NCI-H128 (cell line): ENCODE results near the gene HSD17B8.
"Not testable (repeated sequence)": the region's sequence is repeated elsewhere in the genome, so short reads cannot be mapped to it uniquely, and the experiment has no call there.

Experiments used
- DNase-seq: peaks from one replicate; lab custom pipeline; 2025; ENCODE audit not compliant: unreplicated experiment; lab: John Stamatoyannopoulos, UW

HSD17B8 gene

GRCh38 chr6:33205191-33206026 is 954 bp downstream of the HSD17B8 start:
- no peak for DNase-seq

DNA sequence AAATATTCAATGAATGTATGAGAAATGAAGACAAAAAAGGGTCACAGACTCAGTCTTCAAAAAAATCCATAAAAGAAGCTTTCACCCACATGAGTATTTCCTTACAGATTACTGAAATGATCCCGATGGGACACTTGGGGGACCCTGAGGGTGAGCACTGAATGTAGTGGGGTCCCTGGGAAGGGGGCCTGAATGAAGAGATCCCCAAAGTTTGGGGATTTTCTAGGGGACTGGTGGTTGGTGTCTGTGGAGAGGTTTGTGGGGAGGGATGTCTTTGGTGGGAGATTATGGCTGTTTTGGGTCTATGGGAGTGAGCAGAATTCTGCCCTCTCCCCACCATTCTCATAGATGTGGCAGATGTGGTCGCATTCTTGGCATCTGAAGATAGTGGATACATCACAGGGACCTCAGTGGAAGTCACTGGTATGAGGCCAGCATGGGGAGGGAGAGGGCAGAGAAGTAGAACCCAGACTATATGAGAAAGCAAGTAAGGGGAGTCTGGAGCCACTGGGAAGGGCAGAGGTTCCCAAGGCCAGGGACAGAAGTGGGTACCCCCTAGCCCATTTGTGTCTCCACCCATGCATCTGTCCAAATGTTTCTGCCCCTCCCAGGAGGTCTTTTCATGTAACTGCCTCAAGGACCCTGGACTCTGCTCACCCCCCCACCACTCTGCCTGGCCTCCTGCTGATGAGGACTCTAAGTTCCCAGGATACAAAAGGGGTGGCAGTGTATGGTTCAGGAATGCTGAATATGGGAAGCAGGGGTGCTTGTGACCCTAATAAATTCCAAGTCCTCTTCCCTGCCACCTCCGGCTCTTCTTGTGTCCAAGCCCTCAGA is 1.8 kb downstream of the HSD17B8 start:
- DNase-seq = no peak

GRCh38 chr6:33206864-33207551 is 2.6 kb downstream of the HSD17B8 start:
- no peak for DNase-seq

GRCh38 chr6:33207552-33208090 is 3.2 kb downstream of the HSD17B8 start:
- no peak for DNase-seq

DNA sequence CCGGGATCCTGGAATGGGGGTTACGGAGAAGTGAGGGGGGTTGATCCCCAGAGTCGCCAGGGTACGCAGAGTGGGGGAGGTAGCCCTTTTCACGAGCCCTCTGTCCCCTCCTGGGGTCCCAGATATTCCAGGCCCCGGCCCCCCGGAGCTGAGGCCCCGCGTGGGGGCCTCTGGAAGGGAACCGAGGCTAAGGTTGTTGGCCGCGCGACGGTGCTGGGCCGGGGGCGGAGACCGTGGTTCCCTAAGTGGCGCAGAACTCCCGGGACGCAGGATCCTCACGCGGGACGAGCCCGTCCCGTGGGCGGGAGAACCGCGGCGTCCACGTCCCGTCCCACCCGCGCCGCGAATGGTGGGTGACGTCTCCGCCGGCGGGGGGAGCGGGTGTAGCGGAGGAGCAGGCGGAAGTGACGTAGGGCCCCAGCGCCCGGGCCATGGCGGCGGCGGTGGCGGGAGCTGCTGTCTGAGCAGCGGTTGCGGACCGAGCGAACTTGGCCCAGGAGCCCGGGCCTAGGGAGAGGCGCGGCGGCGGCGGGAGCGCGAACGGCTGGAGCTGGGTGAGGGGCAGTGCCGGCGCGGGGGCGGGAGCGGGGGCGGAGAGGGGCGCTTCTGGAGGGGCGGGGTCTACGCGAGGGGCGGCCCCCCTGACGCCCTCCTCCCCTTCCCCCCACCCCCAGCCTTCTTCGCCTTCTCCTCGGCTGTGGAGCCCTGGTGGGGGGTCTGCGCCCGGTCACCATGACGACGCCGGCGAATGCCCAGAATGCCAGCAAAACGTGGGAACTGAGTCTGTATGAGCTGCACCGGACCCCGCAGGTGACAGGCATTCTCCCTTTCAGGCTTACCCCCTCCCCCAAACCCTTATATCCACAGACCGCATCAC is 3.9 kb downstream of the HSD17B8 start, which contains the start of gene RING1:
Gene RING1 (plus strand): TSS at position 410 of the 877 bp plus-strand sequence. CDS start 323 bp downstream, at position 733.
- no peak for DNase-seq

DNA sequence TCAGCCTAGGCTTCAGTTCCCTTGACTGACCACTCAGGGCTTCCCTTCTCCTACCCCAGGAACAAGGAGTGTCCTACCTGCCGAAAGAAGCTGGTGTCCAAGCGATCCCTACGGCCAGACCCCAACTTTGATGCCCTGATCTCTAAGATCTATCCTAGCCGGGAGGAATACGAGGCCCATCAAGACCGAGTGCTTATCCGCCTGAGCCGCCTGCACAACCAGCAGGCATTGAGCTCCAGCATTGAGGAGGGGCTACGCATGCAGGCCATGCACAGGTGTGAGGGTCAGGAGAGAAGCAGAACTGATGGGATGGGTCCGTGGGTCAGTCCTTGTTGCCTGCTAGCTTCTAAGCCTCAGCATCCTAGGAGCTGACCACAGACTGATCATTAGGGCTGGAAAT is 5.4 kb downstream of the HSD17B8 start:
- DNase-seq = no peak

GRCh38 chr6:33211136-33211535 is 6.7 kb downstream of the HSD17B8 start:
- no peak for DNase-seq

DNA sequence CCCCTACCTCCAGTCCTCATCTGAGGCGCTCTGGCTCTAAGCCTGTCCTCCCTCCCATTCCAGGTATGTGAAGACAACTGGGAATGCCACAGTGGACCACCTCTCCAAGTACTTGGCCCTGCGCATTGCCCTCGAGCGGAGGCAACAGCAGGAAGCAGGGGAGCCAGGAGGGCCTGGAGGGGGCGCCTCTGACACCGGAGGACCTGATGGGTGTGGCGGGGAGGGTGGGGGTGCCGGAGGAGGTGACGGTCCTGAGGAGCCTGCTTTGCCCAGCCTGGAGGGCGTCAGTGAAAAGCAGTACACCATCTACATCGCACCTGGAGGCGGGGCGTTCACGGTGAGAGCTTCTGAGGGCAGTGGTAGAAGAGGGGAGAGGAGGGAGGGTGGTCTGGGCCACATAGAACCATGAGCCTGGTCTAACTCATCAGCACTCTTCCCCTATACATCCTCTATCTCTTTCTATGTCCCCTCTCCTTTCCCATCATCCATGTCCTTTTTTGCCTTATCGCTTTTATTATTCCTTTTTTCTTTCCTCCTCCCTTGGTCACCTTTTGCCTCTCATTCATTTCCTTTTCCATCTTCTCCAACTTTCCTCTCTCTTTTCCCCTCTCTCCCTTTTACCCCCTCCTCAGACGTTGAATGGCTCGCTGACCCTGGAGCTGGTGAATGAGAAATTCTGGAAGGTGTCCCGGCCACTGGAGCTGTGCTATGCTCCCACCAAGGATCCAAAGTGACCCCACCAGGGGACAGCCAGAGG is 7.4 kb downstream of the HSD17B8 start:
- DNase-seq = no peak

GRCh38 chr6:33212857-33213165 is 8.4 kb downstream of the HSD17B8 start:
- no peak for DNase-seq

GRCh38 chr6:33213166-33213988 is 8.9 kb downstream of the HSD17B8 start:
- DNase-seq = no peak

DNA sequence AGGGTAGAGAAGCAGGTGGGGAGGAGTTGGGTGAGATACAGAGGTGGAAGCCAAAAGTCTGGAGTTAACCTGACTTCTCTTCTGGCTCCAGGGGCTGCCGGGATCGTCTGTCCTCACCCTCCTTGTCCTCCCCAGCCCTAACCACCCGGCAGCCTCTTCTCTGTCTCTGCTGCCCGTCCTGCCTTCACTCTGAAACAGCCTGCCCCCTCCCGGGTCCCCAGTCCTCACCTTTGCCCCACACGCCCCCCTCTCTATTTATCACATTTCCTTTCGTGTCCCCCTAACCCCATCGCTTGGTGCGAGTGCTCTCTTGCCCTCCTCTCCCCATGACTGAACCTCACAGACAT is 9.5 kb downstream of the HSD17B8 start:
- no peak for DNase-seq

- DNase-seq = no peak
These were observed 11.0 kb downstream of the HSD17B8 start for GRCh38 chr6:33215271-33216116.

GRCh38 chr6:33216117-33216649 is 11.7 kb downstream of the HSD17B8 start:
- no peak for DNase-seq

- DNase-seq = no peak
These were observed 12.8 kb downstream of the HSD17B8 start for GRCh38 chr6:33217246-33217645.

DNA sequence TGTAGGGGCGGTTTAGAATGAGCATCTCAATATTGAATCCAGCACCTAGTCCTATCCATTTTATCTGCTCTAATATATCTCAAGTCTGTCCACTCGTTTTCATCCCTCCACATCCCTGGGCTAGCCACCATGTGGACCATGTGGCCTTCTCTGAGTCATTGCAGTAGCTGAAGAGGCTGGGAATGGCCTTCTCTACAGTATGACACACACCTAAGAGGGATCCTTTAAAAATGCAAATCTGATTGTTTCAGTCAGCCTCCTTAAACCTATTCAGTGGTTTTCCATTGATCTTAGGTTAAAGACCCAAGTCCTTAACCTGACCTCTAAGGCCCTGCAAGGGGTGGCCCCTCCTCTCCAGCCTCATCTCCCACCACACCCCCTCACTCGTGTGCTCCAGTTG is 13.2 kb downstream of the HSD17B8 start:
- no peak for DNase-seq

DNA sequence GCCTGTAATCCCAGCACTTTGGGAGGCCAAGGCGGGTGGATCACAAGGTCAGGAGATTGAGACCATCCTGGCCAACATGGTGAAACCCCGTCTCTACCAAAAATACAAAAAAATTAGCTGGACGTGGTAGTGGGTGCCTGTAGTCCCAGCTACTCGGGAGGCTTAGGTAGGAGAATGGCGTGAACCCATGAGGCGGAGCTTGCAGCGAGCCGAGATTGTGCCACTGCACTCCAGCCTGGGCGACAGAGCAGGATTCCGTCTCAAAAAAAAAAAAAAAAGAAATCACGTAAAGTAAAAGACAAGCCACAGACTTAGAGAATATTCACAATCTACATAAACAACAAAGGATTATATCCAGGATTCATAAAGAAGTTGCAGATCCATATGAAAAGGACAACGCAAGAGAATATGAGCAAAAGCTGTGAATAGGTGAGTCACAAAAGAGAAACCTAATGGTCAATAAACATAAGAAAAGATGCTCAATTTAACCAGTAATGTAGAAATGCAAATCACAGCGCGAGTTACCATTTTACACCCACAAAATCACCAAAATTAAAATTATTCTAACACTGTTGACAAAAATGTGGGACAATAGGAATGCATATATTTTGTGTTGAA is 22.2 kb downstream of the HSD17B8 start:
- not testable (repeated sequence) for DNase-seq

DNA sequence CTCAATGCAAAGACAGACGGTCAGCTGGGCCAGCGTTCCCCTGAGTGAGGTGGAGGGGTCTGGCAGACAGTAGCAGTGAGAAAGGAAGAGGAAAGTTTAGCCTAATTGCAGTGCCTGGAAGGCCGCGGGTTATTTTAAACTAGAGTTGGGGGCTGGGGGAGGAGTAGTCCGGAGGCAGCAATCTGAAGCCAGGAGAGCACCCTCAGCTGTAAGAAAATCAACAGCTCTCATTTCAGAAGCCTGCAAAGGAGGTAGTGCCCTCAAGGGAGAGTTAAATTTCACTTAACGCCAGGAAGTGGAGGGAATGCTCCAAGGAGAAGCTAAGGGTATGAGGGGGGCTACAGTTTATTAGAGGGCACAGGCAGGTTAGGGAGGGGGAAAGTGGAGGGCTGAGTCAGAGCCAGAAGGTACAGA is 30.8 kb downstream of the HSD17B8 start:
- DNase-seq = no peak
